ENCODE results near the gene RTL1.

GRCh38 chr14:100875126-100875525, 28.4 kb downstream of the RTL1 start:
- TF ChIP-seq CTCF (IDR thresholded peaks at IDR 0.05) (no peak), EZH2phosphoT487 (IDR thresholded peaks at IDR 0.05) (no peak)
